ENCODE measurements around the gene ACAA2.
A peak's percentile ranks its signal among the peaks of the same experiment; 100 is the strongest.

The ACAA2 gene

GRCh38 chr18:49813319-49814146 is at the start of gene ACAA2:
Gene ACAA2, minus strand, starts transcription at chr18:49813533. Its CDS starts 49 bp downstream, at chr18:49813484.
- peak; percentile 92 for DNase-seq

DNA sequence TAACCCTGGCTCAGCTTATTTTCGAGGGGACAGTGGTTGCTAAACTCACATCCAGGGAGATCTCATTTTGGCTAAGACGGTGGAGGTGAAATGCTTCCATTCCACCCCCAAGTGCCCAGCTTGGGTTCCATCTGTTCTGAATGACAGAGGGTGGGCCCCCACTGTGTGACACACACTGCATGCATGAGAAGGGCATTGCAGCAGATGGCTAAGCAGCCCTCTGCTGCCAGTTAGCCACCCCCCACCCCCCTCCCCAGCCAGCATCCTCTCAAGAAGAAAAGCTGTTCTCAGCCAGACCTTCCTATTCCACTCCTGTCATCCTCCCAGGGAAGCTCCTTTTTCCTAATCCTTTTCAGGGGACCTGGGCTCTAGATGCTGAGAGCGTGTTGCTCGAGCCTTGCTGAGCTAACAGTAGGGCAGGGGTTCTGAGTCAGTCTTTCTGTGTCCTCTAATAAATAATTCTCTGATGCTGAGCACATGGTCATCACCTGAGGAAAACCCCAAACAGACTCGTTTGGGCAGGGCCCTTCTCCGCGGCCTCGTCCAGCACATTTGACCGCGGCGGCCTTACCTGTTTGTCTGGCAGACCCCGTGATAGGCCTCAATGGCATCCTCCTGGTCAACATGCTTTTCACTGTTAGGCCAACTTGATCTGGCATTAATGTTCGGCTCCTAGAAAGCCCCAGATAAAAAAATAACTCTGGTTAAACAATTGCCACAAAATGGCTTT is 49.5 kb upstream of the ACAA2 start:
- no peak for DNase-seq

DNA sequence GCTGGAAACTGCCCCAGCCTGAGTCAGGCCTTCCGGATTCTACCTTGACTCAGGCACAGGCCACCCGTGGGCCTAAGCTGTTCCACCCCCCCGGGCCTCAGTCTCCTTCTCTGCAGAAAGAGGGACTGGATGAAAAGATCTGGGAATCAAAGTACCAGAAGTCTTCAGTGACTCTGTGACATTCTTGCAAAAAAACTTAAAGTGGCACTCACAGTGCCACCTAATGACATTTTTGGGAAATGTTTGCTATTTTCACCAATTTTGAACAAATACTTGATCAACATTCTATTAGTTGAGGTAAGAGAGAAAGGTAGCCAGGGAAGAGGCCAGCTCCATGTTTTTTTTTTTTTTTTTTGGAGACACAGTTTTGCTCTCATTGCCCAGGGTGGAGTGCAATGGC is 48.3 kb upstream of the ACAA2 start:
- no peak for DNase-seq

GRCh38 chr18:49859725-49860124 is 46.4 kb upstream of the ACAA2 start:
- no peak for DNase-seq

DNA sequence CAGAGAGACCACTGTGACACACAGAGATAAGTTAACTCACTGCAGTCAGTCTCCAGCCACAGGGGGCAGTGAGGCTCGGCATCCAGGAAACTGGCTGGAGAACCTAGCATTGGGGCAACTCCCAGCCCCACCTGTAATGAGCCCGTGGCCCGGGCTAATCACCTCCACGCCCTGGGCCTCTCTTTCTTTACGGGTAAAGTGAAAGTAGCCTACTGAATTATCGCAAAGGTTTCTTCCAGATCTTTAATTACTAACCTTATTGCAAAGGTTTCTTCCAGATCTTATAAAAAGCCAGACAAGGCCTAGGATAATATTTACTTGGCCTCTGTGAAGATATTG is 45.7 kb upstream of the ACAA2 start:
- no peak for DNase-seq

DNA sequence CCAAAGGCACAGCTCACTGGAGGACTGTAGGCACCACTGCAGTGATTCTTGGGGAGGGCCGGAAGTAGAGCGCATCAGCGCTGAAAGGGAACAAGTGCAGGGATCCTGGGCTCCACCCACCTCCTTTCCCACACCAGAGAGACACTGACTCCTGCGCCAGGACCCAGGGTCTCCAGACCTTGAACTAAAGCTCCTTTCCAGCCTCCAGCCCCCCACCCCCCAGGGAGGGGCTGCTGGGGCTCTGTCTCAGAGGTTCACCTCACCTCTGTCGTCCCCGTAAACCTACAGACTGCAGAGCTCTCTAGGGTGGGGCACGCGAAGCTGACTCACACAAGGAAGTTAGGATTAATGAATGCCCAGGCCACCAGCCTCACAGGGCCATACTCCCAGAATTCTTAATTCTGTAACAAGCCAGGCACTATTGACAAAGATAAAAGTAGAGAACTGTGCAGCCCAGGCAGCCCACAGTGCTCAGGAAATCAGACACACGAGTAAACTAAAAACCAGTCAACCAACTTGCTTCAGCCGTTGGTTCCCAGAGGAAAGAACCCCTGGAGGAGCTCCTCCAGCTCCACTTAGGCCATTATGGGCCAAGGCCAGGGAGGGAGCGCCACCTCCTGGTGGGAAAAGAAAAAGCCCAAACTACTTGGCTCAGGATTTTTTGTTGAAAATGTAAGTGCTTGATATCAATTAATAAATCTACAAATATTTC is 45.1 kb upstream of the ACAA2 start:
- peak; percentile 68 for DNase-seq

DNA sequence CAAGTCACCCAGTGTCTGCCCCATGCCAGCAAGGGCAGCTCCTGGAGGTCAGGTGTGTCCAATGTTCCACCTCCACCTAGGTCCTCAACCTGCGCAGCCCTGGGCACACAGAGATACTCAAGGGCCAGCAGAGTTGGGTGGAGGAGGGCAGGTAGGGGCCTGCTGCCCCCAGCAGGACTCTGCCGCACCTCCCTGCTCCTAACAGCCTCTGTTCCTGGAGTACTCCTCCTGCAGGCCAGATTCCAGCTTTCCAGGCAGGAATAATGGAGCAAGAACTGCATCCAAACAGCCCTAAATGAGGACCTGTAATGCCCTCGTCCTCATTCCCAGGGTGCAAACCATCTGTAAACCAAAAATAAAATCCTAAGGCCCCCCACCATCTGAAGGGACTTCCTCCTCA is 44.4 kb upstream of the ACAA2 start:
- DNase-seq: no peak

DNA sequence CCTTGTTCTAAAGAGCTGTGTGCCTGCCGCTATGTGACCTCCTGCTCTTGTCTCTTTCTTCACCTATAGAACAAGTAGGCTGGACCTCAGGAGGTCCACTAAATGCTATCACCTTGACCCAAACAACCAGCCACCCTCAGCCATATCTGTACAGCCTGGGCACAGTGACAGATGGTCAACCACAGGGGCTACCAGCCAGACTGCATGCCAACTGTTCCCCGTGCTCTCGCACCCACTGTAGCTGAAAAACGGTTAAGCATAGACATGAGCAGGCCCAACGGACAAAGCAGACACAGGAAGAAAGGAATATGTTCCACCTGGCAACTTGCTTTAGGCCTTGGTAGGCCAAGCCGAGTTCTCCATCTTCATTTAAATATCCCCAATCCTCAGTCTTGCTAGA is 43.2 kb upstream of the ACAA2 start:
- no peak for DNase-seq

GRCh38 chr18:49855711-49856415 is 42.5 kb upstream of the ACAA2 start:
- DNase-seq: no peak

GRCh38 chr18:49854681-49855080 is 41.3 kb upstream of the ACAA2 start:
- no peak for DNase-seq

DNA sequence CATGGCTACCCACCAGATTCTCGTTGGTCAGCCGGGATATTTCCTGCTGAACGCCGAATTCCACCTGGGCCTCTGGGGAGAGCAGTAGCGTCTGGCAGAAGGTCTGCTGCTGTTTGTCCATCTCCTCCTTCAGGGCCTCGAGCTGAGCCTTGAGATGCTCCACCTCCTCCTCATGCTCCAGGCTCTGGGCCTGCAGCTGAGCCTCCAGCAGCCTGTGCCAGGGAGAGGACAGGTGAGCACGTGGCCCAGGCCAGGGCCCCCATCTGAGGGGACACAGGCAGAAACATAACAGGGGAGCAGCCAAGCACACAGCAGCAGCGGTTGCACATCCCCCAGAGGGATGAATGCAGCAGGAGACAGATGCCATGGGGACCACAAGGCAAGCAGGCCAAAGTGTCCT is 40.1 kb upstream of the ACAA2 start:
- DNase-seq: no peak

GRCh38 chr18:49853011-49853410 is 39.7 kb upstream of the ACAA2 start:
- DNase-seq: no peak

DNA sequence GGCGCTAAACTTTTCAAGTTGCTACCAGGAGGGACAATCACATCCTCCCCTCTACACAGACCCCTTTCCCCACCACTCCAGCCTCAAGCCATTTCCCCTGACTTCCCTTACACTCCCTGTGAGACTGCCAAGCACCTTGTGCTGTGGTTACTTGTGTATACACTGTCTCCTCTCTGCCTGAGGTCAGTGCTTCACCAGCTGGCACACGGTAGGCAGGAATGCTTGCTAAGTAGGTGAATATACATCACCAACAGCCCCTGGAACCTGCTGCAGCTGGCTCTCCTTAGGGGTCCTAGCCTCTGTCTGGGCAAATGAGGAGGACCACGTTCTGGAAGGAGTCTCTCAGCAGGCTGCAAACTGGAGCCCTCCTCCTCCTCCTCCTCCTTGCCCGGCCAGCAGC is 38.3 kb upstream of the ACAA2 start:
- DNase-seq: no peak

GRCh38 chr18:49850636-49851035 is 37.3 kb upstream of the ACAA2 start:
- no peak for DNase-seq

DNA sequence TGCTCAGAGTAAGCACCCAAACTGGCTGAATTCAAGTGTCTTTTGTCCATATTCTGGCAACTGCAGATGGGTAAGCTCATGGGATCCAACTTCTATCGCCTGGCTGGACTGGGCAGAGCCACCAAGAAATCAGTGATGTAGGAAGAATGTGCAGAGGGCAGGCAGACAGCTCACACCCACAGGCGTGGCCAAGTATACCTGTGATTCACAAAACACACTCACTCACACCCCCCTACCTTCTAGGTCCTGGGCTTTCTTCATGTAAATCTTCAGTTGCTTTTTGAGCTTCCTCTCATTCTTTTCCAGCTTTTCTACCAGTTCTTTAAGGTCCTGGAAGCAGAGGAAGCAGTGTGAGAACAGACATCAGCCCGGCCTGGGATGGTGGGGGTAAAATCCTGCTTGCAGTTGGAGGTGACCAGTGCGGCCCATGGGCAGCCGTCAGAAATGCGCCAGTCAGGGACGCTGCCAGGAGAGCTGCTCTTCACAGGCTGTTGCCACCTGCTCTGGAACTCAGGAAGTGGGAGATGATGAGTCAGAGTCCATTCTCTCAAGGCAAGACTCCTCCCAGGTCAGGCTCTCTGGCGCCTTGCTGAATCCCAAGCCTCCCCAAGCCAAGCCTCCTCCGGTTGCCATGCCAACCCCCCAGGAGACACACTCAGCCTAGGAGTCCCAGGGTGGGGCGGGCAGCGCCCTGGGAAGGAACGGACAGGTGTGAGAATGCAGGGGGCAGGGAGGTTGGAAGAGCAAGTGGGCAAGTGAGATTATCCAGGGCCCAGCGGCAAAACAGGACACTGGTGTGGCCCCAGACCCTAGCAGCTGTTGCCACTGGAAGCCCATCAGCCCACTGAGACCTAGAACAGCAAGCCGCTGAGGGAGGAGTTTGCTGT is 36.2 kb upstream of the ACAA2 start:
- DNase-seq: peak; percentile 36

GRCh38 chr18:49848115-49848514 is 34.8 kb upstream of the ACAA2 start:
- DNase-seq: no peak

- no peak for DNase-seq
Measured at GRCh38 chr18:49847524-49847923, 34.2 kb upstream of the ACAA2 start.

- no peak for DNase-seq
Measured at GRCh38 chr18:49846718-49847470, 33.6 kb upstream of the ACAA2 start.

GRCh38 chr18:49846361-49846662 is 33.0 kb upstream of the ACAA2 start:
- peak; percentile 43 for DNase-seq

GRCh38 chr18:49845629-49846360 is 32.5 kb upstream of the ACAA2 start:
- DNase-seq: peak; percentile 71

DNA sequence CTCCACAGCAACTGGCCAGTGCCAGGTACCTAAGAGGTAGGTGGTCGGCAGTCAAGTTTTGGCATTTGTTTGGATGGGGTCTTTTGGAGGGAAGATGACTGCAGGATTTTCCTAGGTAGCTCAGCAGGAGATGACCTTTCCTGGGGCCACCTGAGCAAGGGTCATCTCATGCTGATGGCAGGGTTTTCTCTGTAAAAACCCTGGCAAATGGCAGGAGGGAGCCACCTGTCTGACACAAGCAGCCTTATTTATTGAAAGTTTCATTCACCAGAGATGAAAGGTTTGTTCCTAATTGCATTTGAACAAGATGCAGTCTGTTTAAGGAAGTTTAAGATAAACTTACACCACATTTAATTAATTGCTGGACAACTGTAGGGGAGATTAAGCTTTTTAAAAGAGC is 31.6 kb upstream of the ACAA2 start:
- no peak for DNase-seq
